HG03469 (cell line): ENCODE results near the gene SRCIN1.
"Not testable (repeated sequence)": the region's sequence is repeated elsewhere in the genome, so short reads cannot be mapped to it uniquely, and the experiment has no call there.

ENCODE experiments used
- ATAC-seq: cut with Tn5 transposase; IDR thresholded peaks from one replicate; pipeline ENCODE4 v1.9.1; 2021; ENCODE audit warnings: mild to moderate bottlenecking, moderate library complexity, moderate number of reproducible peaks; ENCODE audit not compliant: unreplicated experiment

The SRCIN1 gene

DNA sequence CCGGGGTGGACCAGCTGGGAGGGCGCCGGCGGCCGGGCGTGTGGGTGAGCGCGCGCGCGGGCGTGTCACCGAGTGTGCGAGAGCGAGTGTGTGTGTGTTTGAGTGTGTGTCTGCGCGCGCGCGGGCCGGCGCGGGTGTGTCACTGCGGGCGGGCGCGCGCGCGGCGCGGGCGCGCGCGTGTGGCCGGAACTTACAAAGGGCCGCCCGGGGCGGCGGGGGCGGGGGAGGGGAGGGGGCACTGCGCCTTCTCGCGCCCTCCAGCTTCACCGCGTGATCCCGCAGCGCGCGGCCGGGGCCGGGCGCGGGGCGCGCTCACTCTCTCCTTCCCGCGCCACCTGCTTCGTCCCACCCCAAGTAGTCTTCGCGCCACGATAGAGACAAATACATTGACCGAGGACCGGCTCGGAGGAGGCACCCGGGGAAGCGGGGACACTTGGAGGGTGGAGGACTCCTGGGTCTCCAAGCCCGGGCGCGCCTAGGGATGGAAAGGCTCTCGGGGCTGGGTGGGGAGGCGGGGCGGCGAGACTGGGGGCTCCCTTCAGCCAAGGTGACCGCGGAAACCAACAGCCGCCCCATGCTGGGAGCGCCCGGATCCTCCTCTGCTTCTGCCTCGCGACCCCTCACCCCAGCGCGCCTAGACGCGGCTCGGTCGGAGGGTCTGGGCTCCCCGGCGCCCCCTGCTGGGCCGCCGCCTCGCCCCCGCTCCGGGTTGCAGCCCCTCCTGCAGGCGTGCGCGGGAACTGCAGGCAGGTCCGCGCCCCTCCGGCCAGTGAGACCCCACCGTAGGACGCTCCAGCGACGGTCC is at the start of gene SRCIN1:
TSS of gene SRCIN1 (minus strand) at position 112 of the 805 bp plus-strand sequence. CDS start 247 bp downstream, outside the sequence.
- ATAC-seq, result no peak

- no peak for ATAC-seq
These were observed 49.0 kb upstream of the SRCIN1 start for GRCh38 chr17:38654411-38655398.

- ATAC-seq, result no peak
These were observed 47.9 kb upstream of the SRCIN1 start for GRCh38 chr17:38653679-38654078.

- no peak for ATAC-seq
These were observed 47.5 kb upstream of the SRCIN1 start for GRCh38 chr17:38653230-38653629.

GRCh38 chr17:38650653-38651173 is 45.0 kb upstream of the SRCIN1 start:
- ATAC-seq, result not testable (repeated sequence)

- no peak for ATAC-seq
These were observed 32.2 kb upstream of the SRCIN1 start for GRCh38 chr17:38637951-38638350.

DNA sequence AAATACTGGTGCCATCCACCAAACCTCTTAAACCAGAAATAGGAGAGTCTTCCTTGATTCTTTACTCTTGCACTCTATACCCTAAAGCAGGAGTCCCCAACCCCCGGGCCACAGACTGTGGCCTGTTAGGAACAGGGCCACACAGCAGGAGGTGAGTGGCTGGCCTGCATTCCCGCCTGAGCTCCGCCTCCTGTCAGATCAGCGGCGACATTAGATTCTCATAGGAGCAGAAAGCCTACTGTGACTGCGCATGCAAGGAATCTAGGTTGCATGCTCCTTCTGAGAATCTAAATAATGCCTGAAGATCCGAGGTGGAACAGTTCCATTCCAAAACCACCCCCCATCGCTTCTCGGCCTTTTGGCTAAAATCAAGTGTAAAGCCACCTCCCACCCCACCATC is 30.3 kb upstream of the SRCIN1 start:
- no peak for ATAC-seq

GRCh38 chr17:38632334-38632733 is 26.6 kb upstream of the SRCIN1 start:
- no peak for ATAC-seq

- ATAC-seq, result no peak
These were observed 22.7 kb upstream of the SRCIN1 start for GRCh38 chr17:38628441-38628840.

GRCh38 chr17:38627957-38628356 is 22.2 kb upstream of the SRCIN1 start:
- no peak for ATAC-seq

- ATAC-seq, result not testable (repeated sequence)
These were observed 21.0 kb upstream of the SRCIN1 start for GRCh38 chr17:38626606-38627226.

DNA sequence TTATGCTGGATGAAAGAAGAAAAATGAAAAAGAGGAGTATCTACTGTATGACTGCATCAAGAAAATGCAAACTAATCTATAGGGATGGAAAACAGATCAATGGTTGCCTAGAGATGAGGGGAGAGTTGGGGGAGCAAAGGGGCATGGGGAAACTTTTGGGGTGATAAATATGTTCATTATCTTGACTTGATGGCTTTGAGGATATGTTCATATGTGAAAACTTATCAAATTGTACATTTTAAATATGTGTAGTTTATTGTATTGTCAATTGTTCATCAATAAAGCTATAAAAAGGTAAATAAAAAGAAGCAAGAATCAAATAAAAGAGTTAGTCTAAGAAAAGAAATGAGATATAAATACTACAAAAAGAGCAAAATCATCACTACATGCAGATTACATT is 19.7 kb upstream of the SRCIN1 start:
- ATAC-seq, result no peak

- not testable (repeated sequence) for ATAC-seq
These were observed 19.1 kb upstream of the SRCIN1 start for GRCh38 chr17:38624782-38625355.

DNA sequence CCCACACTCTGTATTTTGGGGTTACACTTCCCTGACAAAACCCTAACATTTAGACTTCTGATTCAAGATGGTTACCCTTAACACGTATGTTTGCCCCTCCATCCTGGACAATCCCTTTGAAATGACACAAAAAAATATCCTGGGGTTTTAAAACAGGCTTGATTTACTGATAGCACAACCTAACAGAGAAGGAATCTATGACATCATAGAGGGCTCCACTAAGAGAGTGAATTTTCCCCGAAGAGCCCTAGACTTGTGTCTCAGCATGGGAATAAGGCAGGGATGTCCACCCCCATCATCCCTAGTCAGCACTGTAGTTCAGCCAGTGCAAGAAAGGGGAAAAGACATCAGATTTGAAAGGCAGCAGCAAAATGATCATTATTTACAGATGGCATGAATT is 15.8 kb upstream of the SRCIN1 start:
- no peak for ATAC-seq

DNA sequence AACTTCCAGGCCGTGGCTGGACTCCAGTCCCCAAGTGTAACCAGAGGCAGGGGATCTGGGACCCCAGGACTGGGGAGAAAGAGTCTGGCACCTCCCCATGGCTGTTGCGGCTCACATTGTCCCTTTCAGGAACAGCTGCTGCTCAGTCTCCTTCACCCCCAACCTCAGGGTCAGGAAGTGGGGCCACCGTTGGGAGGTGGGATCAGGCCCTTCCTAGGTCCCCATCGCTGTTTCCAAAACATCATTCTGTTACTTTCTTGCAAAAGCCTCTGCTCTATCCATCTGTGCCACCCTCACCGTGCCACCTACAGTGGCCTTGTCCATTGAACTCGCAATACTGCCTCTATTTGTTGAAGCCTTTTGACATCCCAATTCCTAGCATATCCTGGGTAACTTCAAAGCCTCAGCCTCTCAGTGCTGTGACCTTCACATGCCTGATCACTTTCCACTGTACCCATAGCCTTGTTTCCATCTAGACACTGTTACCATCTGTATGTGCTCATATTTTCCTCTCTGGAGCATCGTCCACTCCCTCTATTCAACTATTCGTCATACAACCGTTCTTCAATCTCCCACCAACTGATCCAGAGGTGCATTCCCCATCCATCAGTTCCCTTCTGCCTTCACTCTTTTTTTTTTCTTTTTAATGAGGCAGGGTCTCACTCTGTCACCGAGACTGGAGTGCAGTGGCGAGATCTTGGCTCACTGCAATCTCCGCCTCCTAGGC is 15.0 kb upstream of the SRCIN1 start:
- no peak for ATAC-seq

GRCh38 chr17:38619937-38620550 is 14.3 kb upstream of the SRCIN1 start:
- no peak for ATAC-seq

DNA sequence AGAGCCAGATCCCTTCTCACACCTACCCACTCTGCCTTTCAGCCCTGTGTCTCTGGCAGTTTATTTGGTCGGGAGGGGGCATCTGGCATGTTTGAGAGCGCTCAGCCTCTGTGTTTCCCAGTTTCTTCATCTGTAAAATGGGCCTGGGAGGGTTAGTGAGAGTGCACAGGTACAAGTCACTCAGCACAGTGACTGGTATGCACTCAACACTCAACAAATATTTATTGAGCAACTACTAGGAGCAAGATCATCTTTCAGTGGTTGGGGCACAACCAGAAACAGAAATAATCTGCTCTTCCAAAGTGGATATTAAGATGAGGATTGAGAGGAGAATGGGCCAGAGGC is 13.7 kb upstream of the SRCIN1 start:
- no peak for ATAC-seq

DNA sequence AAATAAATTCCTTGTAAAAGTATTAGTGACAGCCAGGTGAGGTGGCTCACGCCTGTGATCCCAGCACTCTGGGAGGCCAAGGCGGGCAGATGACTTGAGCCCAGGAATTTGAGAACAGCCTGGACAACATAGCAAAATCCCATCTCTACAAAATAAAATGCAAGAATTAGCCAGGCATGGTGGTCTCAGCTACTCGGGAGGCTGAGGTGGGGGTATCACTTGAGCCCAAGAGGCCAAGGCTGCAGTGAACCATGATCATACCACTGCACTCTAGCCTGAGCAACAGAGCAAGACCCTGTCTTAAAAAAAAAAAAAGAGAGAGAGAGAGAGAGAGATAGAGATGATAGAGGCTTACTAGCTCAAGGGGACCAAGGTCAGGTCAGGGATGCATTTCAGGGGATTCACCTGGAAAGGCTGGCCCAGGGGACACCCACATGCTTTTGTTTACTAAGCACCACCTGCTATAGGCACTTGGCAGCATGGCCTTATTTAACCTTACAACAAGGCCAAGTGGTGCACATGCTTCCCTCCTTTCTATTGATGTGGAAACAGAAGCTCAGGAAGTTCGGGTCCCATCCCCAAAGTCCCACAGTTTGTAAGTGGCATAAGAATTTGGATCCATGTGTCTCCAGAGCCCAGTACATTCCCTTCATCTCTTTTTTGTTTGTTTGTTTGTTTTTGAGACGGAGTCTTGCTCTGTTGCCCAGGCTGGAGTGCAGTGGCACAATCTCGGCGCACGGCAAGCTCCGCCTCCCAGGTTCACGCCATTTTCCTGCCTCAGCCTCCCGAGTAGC is 12.4 kb upstream of the SRCIN1 start:
- no peak for ATAC-seq
